RWPE2 (cell line): ENCODE data around the gene TAOK3.

Source experiments
- ATAC-seq: fragments of 200-7000 bp; cut with Tn5 transposase; 3 replicates; pipeline ENCODE4 v1.9.1; 2021; ENCODE audit warnings: low read depth
- DNase-seq: peaks from one replicate; pipeline ENCODE4 v3.0.0-alpha.2; 2020; ENCODE audit warnings: low spot score
- H3K27ac ChIP-seq: fragments of 450-650 bp; 2 replicates; pipeline ENCODE4 v1.5.1; 2017; ENCODE audit warnings: mild to moderate bottlenecking; ENCODE audit not compliant: poor library complexity, severe bottlenecking
- H3K27me3 ChIP-seq: fragments of 250-450 bp; sonication (Bioruptor Pico); 2 replicates; pipeline ENCODE4 v1.5.1; 2021; ENCODE audit warnings: mild to moderate bottlenecking, moderate library complexity; ENCODE audit not compliant: insufficient read depth, poor library complexity, severe bottlenecking
- H3K36me3 ChIP-seq: fragments of 250-450 bp; sonication (Bioruptor Pico); 2 replicates; pipeline ENCODE4 v1.5.1; 2020; ENCODE audit warnings: low read depth, mild to moderate bottlenecking, moderate library complexity
- H3K4me1 ChIP-seq: fragments of 250-450 bp; sonication (Bioruptor Pico); 2 replicates; pipeline ENCODE4 v1.5.1; 2021; ENCODE audit warnings: mild to moderate bottlenecking, moderate library complexity; ENCODE audit not compliant: insufficient read depth, poor library complexity, severe bottlenecking
- H3K4me3 ChIP-seq: fragments of 250-450 bp; sonication (Bioruptor Pico); 2 replicates; pipeline ENCODE4 v1.5.1; 2021; ENCODE audit warnings: mild to moderate bottlenecking, moderate library complexity; ENCODE audit not compliant: severe bottlenecking
- H3K9me3 ChIP-seq: fragments of 250-450 bp; sonication (Bioruptor Pico); 2 replicates; pipeline ENCODE4 v1.5.1; 2021; ENCODE audit warnings: mild to moderate bottlenecking, moderate library complexity; ENCODE audit not compliant: severe bottlenecking
- TF ChIP-seq, protein P1 (sequence below): fragments of 450-650 bp; IDR thresholded peaks from one replicate; pipeline ENCODE4 v1.5.1; 2017; ENCODE audit warnings: mild to moderate bottlenecking, moderate library complexity; ENCODE audit not compliant: poor library complexity, severe bottlenecking

The TAOK3 gene

GRCh38 chr12:118307069-118307954, 65.4 kb downstream of the TAOK3 start:
- ATAC-seq (peak; percentile 97), DNase-seq (no peak)
- Histone ChIP-seq H3K4me1 (peaks cover 36% of the 10 kb centered on the region), H3K9me3 (no peaks in the 10 kb centered on the region), H3K4me3 (peak overlapping the region; percentile 14), H3K36me3 (no peaks in the 10 kb centered on the region), H3K27me3 (no peaks in the 10 kb centered on the region), H3K27ac (peak overlapping the region; percentile 99)
- TF ChIP-seq, protein P1, sequence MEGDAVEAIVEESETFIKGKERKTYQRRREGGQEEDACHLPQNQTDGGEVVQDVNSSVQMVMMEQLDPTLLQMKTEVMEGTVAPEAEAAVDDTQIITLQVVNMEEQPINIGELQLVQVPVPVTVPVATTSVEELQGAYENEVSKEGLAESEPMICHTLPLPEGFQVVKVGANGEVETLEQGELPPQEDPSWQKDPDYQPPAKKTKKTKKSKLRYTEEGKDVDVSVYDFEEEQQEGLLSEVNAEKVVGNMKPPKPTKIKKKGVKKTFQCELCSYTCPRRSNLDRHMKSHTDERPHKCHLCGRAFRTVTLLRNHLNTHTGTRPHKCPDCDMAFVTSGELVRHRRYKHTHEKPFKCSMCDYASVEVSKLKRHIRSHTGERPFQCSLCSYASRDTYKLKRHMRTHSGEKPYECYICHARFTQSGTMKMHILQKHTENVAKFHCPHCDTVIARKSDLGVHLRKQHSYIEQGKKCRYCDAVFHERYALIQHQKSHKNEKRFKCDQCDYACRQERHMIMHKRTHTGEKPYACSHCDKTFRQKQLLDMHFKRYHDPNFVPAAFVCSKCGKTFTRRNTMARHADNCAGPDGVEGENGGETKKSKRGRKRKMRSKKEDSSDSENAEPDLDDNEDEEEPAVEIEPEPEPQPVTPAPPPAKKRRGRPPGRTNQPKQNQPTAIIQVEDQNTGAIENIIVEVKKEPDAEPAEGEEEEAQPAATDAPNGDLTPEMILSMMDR: no peak

DNA sequence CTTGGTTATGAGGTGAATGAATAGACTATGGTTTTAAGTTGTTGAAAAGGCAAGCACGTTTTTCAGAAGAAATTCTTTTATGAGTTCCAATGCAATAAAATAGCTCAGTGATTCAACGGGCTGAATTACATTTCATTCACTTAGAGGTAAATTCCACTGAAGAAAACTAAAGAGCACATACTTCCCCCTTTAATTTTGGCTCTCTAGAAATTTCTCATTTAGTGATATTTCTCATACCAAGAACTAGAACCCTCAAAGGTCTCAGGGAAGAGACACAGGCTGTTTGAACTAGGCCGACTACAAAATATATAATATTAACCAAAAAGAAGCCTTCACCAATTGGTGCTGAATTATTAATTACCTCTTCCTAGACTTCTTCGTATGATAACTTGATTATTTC, 68.6 kb downstream of the TAOK3 start:
- no peak for DNase-seq
- Histone ChIP-seq H3K4me1 (peaks cover 41% of the 10 kb centered on the region), H3K9me3 (no peaks in the 10 kb centered on the region), H3K27me3 (no peaks in the 10 kb centered on the region), H3K27ac (peak overlapping the region; percentile 67), H3K36me3 (no peaks in the 10 kb centered on the region), H3K4me3 (no peak overlapping the region)
- TF ChIP-seq, protein P1: no peak
- ATAC-seq: no peak

GRCh38 chr12:118302053-118302452, 70.7 kb downstream of the TAOK3 start:
- Histone ChIP-seq H3K9me3 (no peaks in the 10 kb centered on the region), H3K4me3 (no peak overlapping the region), H3K27ac (peak overlapping the region; percentile 67), H3K36me3 (no peaks in the 10 kb centered on the region; the same call in 1 of the 2 replicates), H3K27me3 (no peaks in the 10 kb centered on the region), H3K4me1 (peaks cover 28% of the 10 kb centered on the region)
- TF ChIP-seq, protein P1: no peak
- DNase-seq (peak; percentile 77), ATAC-seq (peak; percentile 94)

GRCh38 chr12:118299791-118300460, 72.8 kb downstream of the TAOK3 start:
- DNase-seq (no peak), ATAC-seq (no peak)
- peaks cover 9% of the 10 kb centered on the region for H3K36me3 ChIP-seq
- H3K27ac ChIP-seq: no peak overlapping the region
- H3K4me1 ChIP-seq: peaks cover 20% of the 10 kb centered on the region
- H3K4me3 ChIP-seq: no peak overlapping the region
- no peaks in the 10 kb centered on the region for H3K9me3 ChIP-seq
- TF ChIP-seq, protein P1: peak; percentile 15
- H3K27me3 ChIP-seq: no peaks in the 10 kb centered on the region
